Raji (cell line): Measurements from ENCODE around the gene PSME3IP1.

Source experiments
- POLR2A ChIP-seq: IDR thresholded peaks from 2 replicates; pipeline ENCODE4 v1.6.1; 2011; ENCODE audit warnings: low read depth, low read length, control low read depth; ENCODE audit not compliant: insufficient read depth

Gene PSME3IP1

GRCh38 chr16:57143149-57143921, 42.5 kb downstream of the PSME3IP1 start:
- no peak for TF ChIP-seq POLR2A

- no peak for TF ChIP-seq POLR2A
Measured at GRCh38 chr16:57141822-57142631, 43.8 kb downstream of the PSME3IP1 start.

- no peak for TF ChIP-seq POLR2A
Measured at GRCh38 chr16:57140931-57141668, 44.7 kb downstream of the PSME3IP1 start.

GRCh38 chr16:57138281-57138935, 47.4 kb downstream of the PSME3IP1 start:
- TF ChIP-seq POLR2A: no peak

GRCh38 chr16:57137566-57138273, 48.1 kb downstream of the PSME3IP1 start:
- TF ChIP-seq POLR2A: no peak

- TF ChIP-seq POLR2A: no peak
Measured at GRCh38 chr16:57137043-57137442, 48.8 kb downstream of the PSME3IP1 start.

GRCh38 chr16:57134982-57135381, 50.9 kb downstream of the PSME3IP1 start:
- no peak for TF ChIP-seq POLR2A

GRCh38 chr16:57133886-57134285, 52.0 kb downstream of the PSME3IP1 start:
- no peak for TF ChIP-seq POLR2A

GRCh38 chr16:57133031-57133430, 52.8 kb downstream of the PSME3IP1 start:
- TF ChIP-seq POLR2A: no peak

- no peak for TF ChIP-seq POLR2A
Measured at GRCh38 chr16:57132470-57132869, 53.4 kb downstream of the PSME3IP1 start.

- no peak for TF ChIP-seq POLR2A
Measured at GRCh38 chr16:57131351-57131970, 54.4 kb downstream of the PSME3IP1 start.

GRCh38 chr16:57130950-57131321, 54.9 kb downstream of the PSME3IP1 start:
- no peak for TF ChIP-seq POLR2A

GRCh38 chr16:57128771-57129389, 57.0 kb downstream of the PSME3IP1 start:
- TF ChIP-seq POLR2A: no peak

GRCh38 chr16:57127836-57128235, 58.0 kb downstream of the PSME3IP1 start:
- TF ChIP-seq POLR2A: no peak
